Hepatocyte (in vitro differentiated cells): ENCODE results near the gene COQ9.

Experiments
- EZH2 ChIP-seq: fragments of 200-600 bp; sonication (generic); IDR thresholded peaks from 2 replicates; pipeline ENCODE4 v1.6.1; 2016; ENCODE audit warnings: antibody characterized with exemption, mild to moderate bottlenecking, borderline replicate concordance
- EZH2phosphoT487 ChIP-seq: fragments of 200-600 bp; sonication (generic); IDR thresholded peaks from one replicate; pipeline ENCODE4 v1.6.1; 2018; ENCODE audit warnings: antibody characterized with exemption, mild to moderate bottlenecking, low read depth, moderate library complexity; ENCODE audit not compliant: unreplicated experiment, severe bottlenecking
- TF ChIP-seq, protein P1 (sequence below): fragments of 200-600 bp; sonication (generic); IDR thresholded peaks from 2 replicates; pipeline ENCODE4 v1.5.1; 2016; ENCODE audit warnings: antibody characterized with exemption, mild to moderate bottlenecking; ENCODE audit not compliant: poor library complexity

- TF ChIP-seq, protein P1, sequence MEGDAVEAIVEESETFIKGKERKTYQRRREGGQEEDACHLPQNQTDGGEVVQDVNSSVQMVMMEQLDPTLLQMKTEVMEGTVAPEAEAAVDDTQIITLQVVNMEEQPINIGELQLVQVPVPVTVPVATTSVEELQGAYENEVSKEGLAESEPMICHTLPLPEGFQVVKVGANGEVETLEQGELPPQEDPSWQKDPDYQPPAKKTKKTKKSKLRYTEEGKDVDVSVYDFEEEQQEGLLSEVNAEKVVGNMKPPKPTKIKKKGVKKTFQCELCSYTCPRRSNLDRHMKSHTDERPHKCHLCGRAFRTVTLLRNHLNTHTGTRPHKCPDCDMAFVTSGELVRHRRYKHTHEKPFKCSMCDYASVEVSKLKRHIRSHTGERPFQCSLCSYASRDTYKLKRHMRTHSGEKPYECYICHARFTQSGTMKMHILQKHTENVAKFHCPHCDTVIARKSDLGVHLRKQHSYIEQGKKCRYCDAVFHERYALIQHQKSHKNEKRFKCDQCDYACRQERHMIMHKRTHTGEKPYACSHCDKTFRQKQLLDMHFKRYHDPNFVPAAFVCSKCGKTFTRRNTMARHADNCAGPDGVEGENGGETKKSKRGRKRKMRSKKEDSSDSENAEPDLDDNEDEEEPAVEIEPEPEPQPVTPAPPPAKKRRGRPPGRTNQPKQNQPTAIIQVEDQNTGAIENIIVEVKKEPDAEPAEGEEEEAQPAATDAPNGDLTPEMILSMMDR = no peak
- TF ChIP-seq EZH2 = no peak
- no peak for TF ChIP-seq EZH2phosphoT487
Observed at GRCh38 chr16:57409870-57410587, 37.2 kb upstream of the COQ9 start.
